Measurements from ENCODE around the gene PIGK. TPM values are rescaled to one million over a fixed set of nuclear protein-coding genes. Genes with fewer than 3 reads are reported as not detected.
"Not testable (repeated sequence)": the region's sequence is repeated elsewhere in the genome, so short reads cannot be mapped to it uniquely, and the experiment has no call there.

PIGK gene
- total RNA-seq, 2 donors from 2014 or later = 5.9 to 9.9 TPM

- TF ChIP-seq CTCF (IDR thresholded peaks at IDR 0.05) (no peak), POLR2A (IDR thresholded peaks at IDR 0.05) (no peak)
- DNase-seq (no peak), ATAC-seq (no peak)
- no peak overlapping the region for H3K27ac ChIP-seq
- no peaks in the 10 kb centered on the region for H3K4me1 ChIP-seq
- no peaks in the 10 kb centered on the region for H3K27me3 ChIP-seq
- 83 to 94% methylated on average over 2 of the region's 2 CpGs for WGBS, 2 donors
- no peak overlapping the region for H3K4me3 ChIP-seq
- H3K36me3 ChIP-seq (replicated peaks in 1 of 2; ENCODE audit: insufficient read depth in 1 of 2, low read depth in 2 of 2) = no peaks in the 10 kb centered on the region
- intact Hi-C loops (cut with DNase I) = no loop called here
- no peaks in the 10 kb centered on the region for H3K9me3 ChIP-seq
Measured at GRCh38 chr1:77200806-77201205, 18.4 kb downstream of the PIGK start.

- H3K4me1 ChIP-seq = no peaks in the 10 kb centered on the region
Measured at GRCh38 chr1:77200293-77200692, 18.9 kb downstream of the PIGK start.

GRCh38 chr1:77197351-77197750, 21.9 kb downstream of the PIGK start:
- no peak overlapping the region for H3K4me3 ChIP-seq
- DNase-seq (no peak), ATAC-seq (no peak)
- H3K27me3 ChIP-seq = no peaks in the 10 kb centered on the region
- no peak overlapping the region for H3K27ac ChIP-seq
- no peaks in the 10 kb centered on the region for H3K36me3 ChIP-seq (replicated peaks in 1 of 2; ENCODE audit: insufficient read depth in 1 of 2, low read depth in 2 of 2)
- no peaks in the 10 kb centered on the region for H3K4me1 ChIP-seq
- WGBS, 2 donors = 90 to 99% methylated on average over 3 of the region's 3 CpGs
- intact Hi-C loops (cut with DNase I) = no loop called here
- TF ChIP-seq POLR2A (IDR thresholded peaks at IDR 0.05) = no peak
- TF ChIP-seq CTCF (IDR thresholded peaks at IDR 0.05) = no peak
- H3K9me3 ChIP-seq = no peaks in the 10 kb centered on the region

More at GRCh38 chr1:77200293-77200692, 18.9 kb downstream of the PIGK start:
- no peaks in the 10 kb centered on the region for H3K36me3 ChIP-seq (replicated peaks in 1 of 2; ENCODE audit: insufficient read depth in 1 of 2, low read depth in 2 of 2)
- TF ChIP-seq POLR2A (IDR thresholded peaks at IDR 0.05) (no peak), CTCF (IDR thresholded peaks at IDR 0.05) (no peak)
- H3K27ac ChIP-seq = no peak overlapping the region
- DNase-seq = no peak
- intact Hi-C loops (cut with DNase I) = no loop called here
- no peak overlapping the region for H3K4me3 ChIP-seq
- H3K27me3 ChIP-seq = no peaks in the 10 kb centered on the region
- ATAC-seq = no peak
- no peaks in the 10 kb centered on the region for H3K9me3 ChIP-seq

GRCh38 chr1:77193951-77194350, 25.3 kb downstream of the PIGK start:
- intact Hi-C loops (cut with DNase I) = no loop called here
- Histone ChIP-seq H3K27me3 (no peaks in the 10 kb centered on the region), H3K4me1 (no peaks in the 10 kb centered on the region), H3K36me3 (replicated peaks in 1 of 2; ENCODE audit: insufficient read depth in 1 of 2, low read depth in 2 of 2) (no peaks in the 10 kb centered on the region), H3K27ac (no peak overlapping the region), H3K9me3 (no peaks in the 10 kb centered on the region), H3K4me3 (no peak overlapping the region)
- DNase-seq (no peak), ATAC-seq (no peak)
- TF ChIP-seq POLR2A (IDR thresholded peaks at IDR 0.05) (no peak), CTCF (IDR thresholded peaks at IDR 0.05) (no peak)

GRCh38 chr1:77188770-77189169, 30.5 kb downstream of the PIGK start:
- H3K9me3 ChIP-seq = no peaks in the 10 kb centered on the region
- no peak overlapping the region for H3K4me3 ChIP-seq
- TF ChIP-seq POLR2A (IDR thresholded peaks at IDR 0.05) (no peak), CTCF (IDR thresholded peaks at IDR 0.05) (no peak)
- no peak overlapping the region for H3K27ac ChIP-seq
- 98 to 99% methylated on average over 4 of the region's 4 CpGs for WGBS, 2 donors
- ATAC-seq (no peak), DNase-seq (no peak)
- no peaks in the 10 kb centered on the region for H3K36me3 ChIP-seq (replicated peaks in 1 of 2; ENCODE audit: insufficient read depth in 1 of 2, low read depth in 2 of 2)
- H3K4me1 ChIP-seq = no peaks in the 10 kb centered on the region
- H3K27me3 ChIP-seq = no peaks in the 10 kb centered on the region
- intact Hi-C loops (cut with DNase I) = no loop called here

- H3K27me3 ChIP-seq; H3K27ac ChIP-seq; H3K4me3 ChIP-seq; ATAC-seq; DNase-seq; H3K36me3 ChIP-seq (replicated peaks in 1 of 2; ENCODE audit: insufficient read depth in 1 of 2, low read depth in 2 of 2); H3K9me3 ChIP-seq; intact Hi-C loops (cut with DNase I); H3K4me1 ChIP-seq: not testable (repeated sequence)
- WGBS, 2 donors = 89 to 96% methylated on average over 4 of the region's 4 CpGs
Measured at GRCh38 chr1:77186907-77187306, 32.3 kb downstream of the PIGK start.
